Body of pancreas (tissue), 4 donors: ENCODE measurements around the gene PIGR. TPM values are rescaled to one million over a fixed set of nuclear protein-coding genes. Genes with fewer than 3 reads are reported as not detected.

Source experiments
- ATAC-seq: fragments of 150-250 bp; one replicate; pipeline ENCODE4 v1.9.1; 2016
- DNase-seq, 4 donors: peaks; one replicate each; pipeline ENCODE4 v3.0.0-alpha.2; 2019
- H3K27ac ChIP-seq, 4 donors: fragments of 200-600 bp; sonication (generic); 1 replicate in 3 of 4; 2 replicates in 1 of 4; pipeline versions ENCODE4 v1.5.1 to v1.6.1; 2016 to 2019; ENCODE audit warnings: mild to moderate bottlenecking in 1 of 4, mixed read lengths in 1 of 4, moderate library complexity in 1 of 4
- H3K27me3 ChIP-seq, 2 donors: fragments of 200-600 bp; sonication (generic); one replicate each; pipeline ENCODE4 v1.6.0; 2016; ENCODE audit warnings: mild to moderate bottlenecking in 1 of 2
- H3K36me3 ChIP-seq, 2 donors: fragments of 200-600 bp; sonication (generic); replicated peaks in 1 of 2; 2 replicates each; pipeline ENCODE4 v1.5.1; 2016; ENCODE audit warnings: low read depth in 2 of 2; ENCODE audit not compliant: insufficient read depth in 1 of 2
- H3K4me1 ChIP-seq: fragments of 200-600 bp; sonication (generic); one replicate; pipeline ENCODE4 v1.6.0; 2016
- H3K4me3 ChIP-seq, 2 donors: fragments of 200-600 bp; sonication (generic); 1 replicate in 1 of 2; 2 replicates in 1 of 2; pipeline ENCODE4 v1.5.1; 2016 to 2019
- H3K9me3 ChIP-seq, 3 donors: fragments of 200-600 bp; sonication (generic); 1 replicate in 2 of 3; 2 replicates in 1 of 3; pipeline ENCODE4 v1.5.1; 2016
- POLR2A ChIP-seq, 3 donors: fragments of 450-650 bp; IDR thresholded peaks; one replicate each; pipeline ENCODE4 v1.6.1; 2016; ENCODE audit warnings: antibody characterized with exemption in 3 of 3, mild to moderate bottlenecking in 2 of 3
- WGBS, 2 donors: methylation state at CpG; one replicate each; pipeline ENCODE4 v1.1.5; 2017; 5-methylcytosine and 5-hydroxymethylcytosine counted together
- intact Hi-C: fragments of 100-400 bp; cut with DNase I; formaldehyde crosslinking; loops from one replicate; pipeline ENCODE4 v1.15.1; 2023
- total RNA-seq, 2 donors: library from RNA; depleted of rRNA; stranded (reverse); fragments of >200 nt; gene quantifications; one replicate each; pipeline ENCODE4 v1.1.0, GENCODE V29; 2016
- TF ChIP-seq, protein P1 (sequence below), 7 experiments: fragments of 450-650 bp in 4 of 7; fragments of 200-600 bp in 3 of 7; sonication (generic) in 3 of 7; IDR thresholded peaks; one replicate each; pipeline ENCODE4 v1.5.1; 2016 to 2019; ENCODE audit warnings: antibody characterized with exemption in 7 of 7

Gene PIGR
- total RNA-seq, 2 donors from 2014 or later, result 14.8 to 45.1 TPM

GRCh38 chr1:206963119-206963712 lies 16.9 kb upstream of the PIGR start:
- WGBS, 2 donors, result 84 to 88% methylated on average over 5 of the region's 5 CpGs
- no peaks in the 10 kb centered on the region for H3K9me3 ChIP-seq
- DNase-seq (no peak), ATAC-seq (no peak)
- H3K4me1 ChIP-seq, result peaks cover under 1% of the 10 kb centered on the region
- intact Hi-C loops, result no loop called here
- no peaks in the 10 kb centered on the region for H3K27me3 ChIP-seq
- no peak for TF ChIP-seq POLR2A (IDR thresholded peaks at IDR 0.05)
- TF ChIP-seq, protein P1, sequence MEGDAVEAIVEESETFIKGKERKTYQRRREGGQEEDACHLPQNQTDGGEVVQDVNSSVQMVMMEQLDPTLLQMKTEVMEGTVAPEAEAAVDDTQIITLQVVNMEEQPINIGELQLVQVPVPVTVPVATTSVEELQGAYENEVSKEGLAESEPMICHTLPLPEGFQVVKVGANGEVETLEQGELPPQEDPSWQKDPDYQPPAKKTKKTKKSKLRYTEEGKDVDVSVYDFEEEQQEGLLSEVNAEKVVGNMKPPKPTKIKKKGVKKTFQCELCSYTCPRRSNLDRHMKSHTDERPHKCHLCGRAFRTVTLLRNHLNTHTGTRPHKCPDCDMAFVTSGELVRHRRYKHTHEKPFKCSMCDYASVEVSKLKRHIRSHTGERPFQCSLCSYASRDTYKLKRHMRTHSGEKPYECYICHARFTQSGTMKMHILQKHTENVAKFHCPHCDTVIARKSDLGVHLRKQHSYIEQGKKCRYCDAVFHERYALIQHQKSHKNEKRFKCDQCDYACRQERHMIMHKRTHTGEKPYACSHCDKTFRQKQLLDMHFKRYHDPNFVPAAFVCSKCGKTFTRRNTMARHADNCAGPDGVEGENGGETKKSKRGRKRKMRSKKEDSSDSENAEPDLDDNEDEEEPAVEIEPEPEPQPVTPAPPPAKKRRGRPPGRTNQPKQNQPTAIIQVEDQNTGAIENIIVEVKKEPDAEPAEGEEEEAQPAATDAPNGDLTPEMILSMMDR (IDR thresholded peaks at IDR 0.05), result no peak
- H3K4me3 ChIP-seq, result no peak overlapping the region
- H3K27ac ChIP-seq, result no peak overlapping the region
- no peaks in the 10 kb centered on the region for H3K36me3 ChIP-seq

GRCh38 chr1:206962272-206962671 lies 16.0 kb upstream of the PIGR start:
- Histone ChIP-seq H3K27ac (no peak overlapping the region), H3K27me3 (no peaks in the 10 kb centered on the region), H3K9me3 (no peaks in the 10 kb centered on the region), H3K4me1 (no peaks in the 10 kb centered on the region), H3K4me3 (no peak overlapping the region), H3K36me3 (no peaks in the 10 kb centered on the region)
- intact Hi-C loops, result no loop called here
- no peak for TF ChIP-seq POLR2A (IDR thresholded peaks at IDR 0.05)
- TF ChIP-seq, protein P1 (IDR thresholded peaks at IDR 0.05), result no peak
- ATAC-seq (no peak), DNase-seq (no peak)
- 93 to 94% methylated on average over 7 of the region's 7 CpGs for WGBS, 2 donors

DNA sequence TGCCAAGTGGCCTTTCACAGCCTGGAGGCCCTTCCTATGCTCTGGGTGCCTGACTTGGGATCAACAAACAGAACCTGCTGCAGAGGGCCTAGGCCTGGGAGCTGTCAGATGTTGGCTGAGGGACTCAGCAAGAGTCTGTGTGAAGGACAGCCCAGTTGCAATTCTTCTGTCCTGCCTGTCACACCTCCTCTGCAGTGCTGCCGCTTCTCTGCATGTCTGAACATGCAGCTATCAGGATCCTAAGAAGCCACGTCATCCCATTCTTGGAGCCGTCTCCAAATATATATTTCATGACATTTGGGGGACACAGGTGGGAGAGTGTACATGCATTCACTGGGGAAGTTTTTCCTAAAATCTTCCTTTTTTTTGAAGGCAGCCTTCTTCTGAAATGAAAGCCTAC lies 15.4 kb upstream of the PIGR start:
- H3K27ac ChIP-seq, result no peak overlapping the region
- H3K27me3 ChIP-seq, result no peaks in the 10 kb centered on the region
- 67% methylated on average over 3 of the region's 3 CpGs for WGBS, 2 donors
- H3K9me3 ChIP-seq, result no peaks in the 10 kb centered on the region
- H3K36me3 ChIP-seq, result no peaks in the 10 kb centered on the region
- TF ChIP-seq, protein P1 (IDR thresholded peaks at IDR 0.05), result no peak
- TF ChIP-seq POLR2A (IDR thresholded peaks at IDR 0.05), result no peak
- no peak for DNase-seq
- no peak for ATAC-seq
- intact Hi-C loops, result no loop called here
- H3K4me3 ChIP-seq, result no peak overlapping the region
- H3K4me1 ChIP-seq, result no peaks in the 10 kb centered on the region

DNA sequence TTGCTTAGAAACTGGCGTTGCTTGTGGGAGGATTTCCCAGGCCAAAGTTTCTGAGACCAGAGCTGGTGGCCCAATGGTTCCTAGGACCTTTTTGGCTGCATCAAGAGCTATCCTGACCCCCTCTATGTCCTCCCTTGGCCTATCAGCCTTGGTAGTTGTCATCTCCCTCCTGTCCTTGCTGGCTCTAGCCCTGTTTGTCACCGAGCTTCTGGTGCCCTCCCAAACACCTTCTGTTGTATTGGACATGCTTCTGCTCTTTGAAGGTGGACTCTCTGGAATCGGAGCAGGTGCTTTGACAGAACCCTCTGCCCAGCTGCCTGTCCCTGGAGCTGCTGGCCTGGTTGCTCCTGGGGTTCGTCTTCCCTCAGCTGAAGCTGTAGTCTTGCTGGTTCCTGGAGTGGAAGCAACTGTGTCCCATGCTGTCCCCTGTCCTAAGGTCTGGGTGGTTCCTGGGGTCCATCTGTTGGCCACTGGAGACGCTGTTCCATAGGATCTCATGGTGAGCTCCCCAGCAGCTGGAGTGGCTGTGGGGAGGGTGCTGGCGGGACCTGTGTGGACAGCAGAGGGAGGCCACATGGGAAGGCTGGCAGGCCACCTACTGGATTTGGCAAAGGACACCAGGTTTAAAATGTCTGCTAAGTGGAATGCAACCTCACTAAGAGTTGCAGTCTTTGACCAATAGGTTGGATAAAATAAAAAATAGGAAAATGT lies 14.6 kb upstream of the PIGR start:
- H3K36me3 ChIP-seq, result no peaks in the 10 kb centered on the region
- TF ChIP-seq, protein P1 (IDR thresholded peaks at IDR 0.05), result no peak
- no peak for TF ChIP-seq POLR2A (IDR thresholded peaks at IDR 0.05)
- intact Hi-C loops, result no loop called here
- DNase-seq (no peak), ATAC-seq (no peak)
- H3K9me3 ChIP-seq, result no peaks in the 10 kb centered on the region
- H3K4me1 ChIP-seq, result peaks cover 3% of the 10 kb centered on the region
- no peak overlapping the region for H3K4me3 ChIP-seq
- no peaks in the 10 kb centered on the region for H3K27me3 ChIP-seq
- no peak overlapping the region for H3K27ac ChIP-seq
- WGBS, 2 donors, result 78 to 87% methylated on average over 6 of the region's 6 CpGs

DNA sequence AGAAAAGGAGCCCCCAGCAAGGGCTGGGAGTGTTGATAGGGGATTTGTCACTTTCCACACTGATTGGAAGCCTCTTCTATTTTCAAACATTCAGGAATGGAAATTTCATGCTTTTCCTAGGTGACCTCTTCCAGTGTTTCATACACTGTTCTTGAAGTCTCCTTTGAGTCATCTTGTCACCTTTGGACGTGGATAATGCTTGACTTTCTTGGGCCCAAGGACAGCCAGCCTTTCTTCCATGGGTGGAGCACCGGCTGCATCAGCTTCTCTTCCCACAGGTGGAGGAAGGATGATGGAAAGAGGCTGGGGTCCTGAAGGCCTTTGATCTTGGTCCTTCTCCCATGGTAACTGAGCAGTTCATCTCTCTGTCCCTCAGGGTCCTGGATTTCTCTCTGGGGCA lies 11.9 kb upstream of the PIGR start:
- ATAC-seq, result no peak
- no peak for DNase-seq

More for the DNA sequence above, 11.9 kb upstream of the PIGR start:
- 74 to 78% methylated on average over 2 of the region's 2 CpGs for WGBS, 2 donors
- no peak overlapping the region for H3K27ac ChIP-seq
- H3K9me3 ChIP-seq, result no peaks in the 10 kb centered on the region
- intact Hi-C loops, result no loop called here
- H3K36me3 ChIP-seq, result no peaks in the 10 kb centered on the region
- H3K4me1 ChIP-seq, result peaks cover 29% of the 10 kb centered on the region
- TF ChIP-seq, protein P1 (IDR thresholded peaks at IDR 0.05), result no peak
- no peak for TF ChIP-seq POLR2A (IDR thresholded peaks at IDR 0.05)
- no peak overlapping the region for H3K4me3 ChIP-seq
- H3K27me3 ChIP-seq, result no peaks in the 10 kb centered on the region
